Measurements from ENCODE around the gene CCDC50.

Gene CCDC50

DNA sequence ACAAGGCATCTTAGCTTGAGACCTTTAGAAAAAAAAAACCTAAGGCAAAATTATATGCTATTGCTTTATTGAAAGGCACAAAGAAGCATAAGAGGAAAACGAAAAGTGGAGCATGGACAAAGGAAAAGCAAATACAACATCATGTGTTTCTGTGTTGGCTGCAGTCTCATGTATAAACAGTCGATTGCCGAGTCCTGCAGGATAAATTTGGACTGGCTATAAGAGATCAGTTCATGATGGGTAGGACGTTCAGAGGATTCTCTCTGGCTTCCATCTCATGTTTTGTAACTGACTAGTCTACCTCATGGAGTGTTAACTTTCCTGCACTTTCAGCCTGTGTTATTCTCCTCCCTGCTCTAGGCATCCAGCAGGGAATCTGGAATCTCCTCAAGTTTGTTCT is 21.9 kb upstream of the CCDC50 start:
- peaks cover 3% of the 10 kb centered on the region for H3K27me3 Mint-ChIP-seq (ENCODE audit: low read depth, poor library complexity)
- TF ChIP-seq, protein P1, sequence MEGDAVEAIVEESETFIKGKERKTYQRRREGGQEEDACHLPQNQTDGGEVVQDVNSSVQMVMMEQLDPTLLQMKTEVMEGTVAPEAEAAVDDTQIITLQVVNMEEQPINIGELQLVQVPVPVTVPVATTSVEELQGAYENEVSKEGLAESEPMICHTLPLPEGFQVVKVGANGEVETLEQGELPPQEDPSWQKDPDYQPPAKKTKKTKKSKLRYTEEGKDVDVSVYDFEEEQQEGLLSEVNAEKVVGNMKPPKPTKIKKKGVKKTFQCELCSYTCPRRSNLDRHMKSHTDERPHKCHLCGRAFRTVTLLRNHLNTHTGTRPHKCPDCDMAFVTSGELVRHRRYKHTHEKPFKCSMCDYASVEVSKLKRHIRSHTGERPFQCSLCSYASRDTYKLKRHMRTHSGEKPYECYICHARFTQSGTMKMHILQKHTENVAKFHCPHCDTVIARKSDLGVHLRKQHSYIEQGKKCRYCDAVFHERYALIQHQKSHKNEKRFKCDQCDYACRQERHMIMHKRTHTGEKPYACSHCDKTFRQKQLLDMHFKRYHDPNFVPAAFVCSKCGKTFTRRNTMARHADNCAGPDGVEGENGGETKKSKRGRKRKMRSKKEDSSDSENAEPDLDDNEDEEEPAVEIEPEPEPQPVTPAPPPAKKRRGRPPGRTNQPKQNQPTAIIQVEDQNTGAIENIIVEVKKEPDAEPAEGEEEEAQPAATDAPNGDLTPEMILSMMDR (IDR thresholded peaks at IDR 0.05), result no peak
- no peaks in the 10 kb centered on the region for H3K36me3 Mint-ChIP-seq (ENCODE audit: low read depth)
- peaks cover 12% of the 10 kb centered on the region for H3K4me1 Mint-ChIP-seq
- H3K27ac Mint-ChIP-seq, result no peak overlapping the region
- DNase-seq, result no peak
- no peaks in the 10 kb centered on the region for H3K9me3 Mint-ChIP-seq
- no peak overlapping the region for H3K4me3 Mint-ChIP-seq

- peaks cover 7% of the 10 kb centered on the region for H3K9me3 Mint-ChIP-seq
- H3K4me3 Mint-ChIP-seq, result no peak overlapping the region
- no peaks in the 10 kb centered on the region for H3K36me3 Mint-ChIP-seq (ENCODE audit: low read depth)
- no peaks in the 10 kb centered on the region for H3K4me1 Mint-ChIP-seq
- H3K27me3 Mint-ChIP-seq (ENCODE audit: low read depth, poor library complexity), result peaks cover 7% of the 10 kb centered on the region
- DNase-seq, result no peak
- TF ChIP-seq, protein P1 (IDR thresholded peaks at IDR 0.05), result no peak
- H3K27ac Mint-ChIP-seq, result no peak overlapping the region
Measured at GRCh38 chr3:191313296-191313695, 15.9 kb upstream of the CCDC50 start.

DNA sequence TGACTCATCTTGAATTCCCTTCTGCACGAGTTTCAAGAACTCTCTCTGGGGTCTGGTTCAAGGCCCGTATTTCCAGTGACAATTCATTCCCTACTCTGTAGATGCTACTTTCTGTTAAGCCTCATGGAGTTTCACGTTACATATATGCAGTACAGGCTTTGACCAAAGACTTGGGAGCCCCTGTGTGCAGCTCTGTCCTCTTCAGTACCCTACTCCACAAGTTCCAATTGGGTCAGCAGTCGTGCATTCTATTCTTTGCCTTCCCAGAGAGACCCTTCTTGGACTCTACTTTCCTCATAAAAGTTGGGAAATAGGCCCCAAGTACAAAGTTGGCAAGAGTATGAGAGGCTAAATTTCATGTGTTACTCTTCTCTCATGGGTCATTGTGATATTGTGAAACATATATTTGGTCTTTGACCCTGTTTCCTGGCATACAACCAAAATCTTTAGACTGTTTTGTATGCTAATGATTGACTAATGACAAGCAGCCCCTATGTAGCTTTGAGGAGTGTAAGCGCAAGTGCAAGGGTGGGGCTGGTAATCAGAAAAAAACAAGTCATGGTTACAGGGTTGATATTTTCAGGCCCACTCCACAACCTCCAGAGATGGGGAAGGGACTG is 15.0 kb upstream of the CCDC50 start:
- H3K36me3 Mint-ChIP-seq (ENCODE audit: low read depth), result no peaks in the 10 kb centered on the region
- peaks cover 7% of the 10 kb centered on the region for H3K9me3 Mint-ChIP-seq
- H3K4me3 Mint-ChIP-seq, result no peak overlapping the region
- H3K4me1 Mint-ChIP-seq, result no peaks in the 10 kb centered on the region
- H3K27me3 Mint-ChIP-seq (ENCODE audit: low read depth, poor library complexity), result peaks cover 7% of the 10 kb centered on the region
- TF ChIP-seq, protein P1 (IDR thresholded peaks at IDR 0.05), result no peak
- H3K27ac Mint-ChIP-seq, result no peak overlapping the region
- no peak for DNase-seq

DNA sequence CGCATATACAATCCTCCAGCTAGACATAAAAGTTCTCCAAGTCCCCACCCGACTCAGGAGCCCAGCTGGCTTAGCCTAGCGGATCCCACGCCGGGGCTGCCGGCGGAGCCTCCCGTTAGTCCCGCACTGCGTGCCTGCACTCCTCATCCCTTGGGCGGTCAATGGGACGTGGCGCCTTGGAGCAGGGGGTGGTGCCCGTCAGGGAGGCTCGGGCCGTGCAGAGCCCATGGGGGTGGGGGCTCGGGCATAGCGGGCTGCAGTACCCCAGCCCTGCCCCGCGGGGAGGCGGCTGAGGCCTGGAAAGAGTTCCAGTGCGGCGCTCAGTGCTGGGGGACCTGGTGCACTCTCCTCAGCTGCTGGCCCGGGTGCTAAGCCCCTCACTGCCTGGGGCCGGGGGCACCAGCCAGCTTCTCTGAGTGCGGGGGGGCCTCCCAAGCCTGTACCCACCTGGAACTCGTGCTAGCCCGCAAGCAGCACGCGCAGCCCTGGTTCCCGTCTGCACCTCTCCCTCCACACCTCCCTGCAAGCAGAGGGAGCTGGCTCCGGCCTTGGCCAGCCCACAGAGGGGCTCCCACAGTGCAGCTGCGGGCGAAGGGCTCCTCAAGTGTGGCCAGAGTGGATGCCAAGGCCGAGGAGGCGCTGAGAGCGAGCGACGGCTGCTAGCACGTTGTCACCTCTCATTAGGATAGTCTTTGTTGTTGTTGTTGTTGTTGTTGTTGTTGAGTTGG is 12.2 kb upstream of the CCDC50 start:
- DNase-seq, result no peak
- Mint-ChIP-seq H3K27ac (no peak overlapping the region), H3K9me3 (peaks cover 7% of the 10 kb centered on the region), H3K27me3 (ENCODE audit: low read depth, poor library complexity) (peaks cover 9% of the 10 kb centered on the region), H3K36me3 (ENCODE audit: low read depth) (no peaks in the 10 kb centered on the region), H3K4me1 (no peaks in the 10 kb centered on the region), H3K4me3 (no peak overlapping the region)
- TF ChIP-seq, protein P1 (IDR thresholded peaks at IDR 0.05), result no peak

DNA sequence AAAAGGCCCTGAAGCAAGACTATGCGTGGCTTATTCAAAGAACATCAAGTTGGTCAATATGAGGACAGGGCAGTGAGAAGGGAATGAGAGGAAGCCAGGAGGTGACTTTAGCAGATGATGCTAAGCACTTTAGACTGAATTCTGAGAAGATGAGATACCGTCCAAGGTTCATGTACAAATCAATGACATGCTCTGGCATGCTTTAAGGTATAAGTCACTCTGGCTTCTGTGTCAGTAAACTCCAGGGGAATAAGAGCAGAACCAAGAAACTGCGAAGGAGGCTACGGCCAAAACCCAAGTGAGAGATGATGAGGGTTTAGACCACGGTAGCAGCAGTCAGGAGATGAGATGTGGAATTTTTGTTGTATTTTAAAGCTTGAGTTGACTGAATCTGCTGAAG is 8.9 kb upstream of the CCDC50 start:
- no peak overlapping the region for H3K4me3 Mint-ChIP-seq
- H3K9me3 Mint-ChIP-seq, result peaks cover 7% of the 10 kb centered on the region
- no peaks in the 10 kb centered on the region for H3K36me3 Mint-ChIP-seq (ENCODE audit: low read depth)
- no peak overlapping the region for H3K27ac Mint-ChIP-seq
- peaks cover 2% of the 10 kb centered on the region for H3K27me3 Mint-ChIP-seq (ENCODE audit: low read depth, poor library complexity)
- TF ChIP-seq, protein P1 (IDR thresholded peaks at IDR 0.05), result no peak
- DNase-seq, result no peak
- no peaks in the 10 kb centered on the region for H3K4me1 Mint-ChIP-seq
